ENCODE results near the gene ALK.

GRCh38 chr2:29367986-29368658 lies 553.3 kb downstream of the ALK start:
- TF ChIP-seq POLR2A (IDR thresholded peaks at IDR 0.05; ENCODE audit: low read length), result no peak
- no peak for TF ChIP-seq GATA1 (IDR thresholded peaks at IDR 0.05; ENCODE audit: low read depth, low read length)
